HEK293 (cell line): ENCODE results near the gene ACADL.
A peak's percentile ranks its signal among the peaks of the same experiment; 100 is the strongest.
"Not testable (repeated sequence)": the region's sequence is repeated elsewhere in the genome, so short reads cannot be mapped to it uniquely, and the experiment has no call there.

Experiments
- CTCF ChIA-PET: fragments of 350-600 bp; formaldehyde crosslinking; extraction: SDS; loops from one replicate; lab custom pipeline; 2021; ENCODE audit warnings: antibody characterized with exemption; lab: Yijun Ruan, JAX
- POLR2A ChIA-PET: fragments of 300-600 bp; formaldehyde crosslinking; extraction: SDS; loops from one replicate; lab custom pipeline; 2020; ENCODE audit warnings: antibody characterized with exemption, inconsistent platforms; lab: Yijun Ruan, JAX
- H3K27ac ChIP-seq: fragments of 200-500 bp; sonication (Bioruptor generic); 2 replicates; pipeline ENCODE4 v1.5.1; 2014; ENCODE audit warnings: low read depth, low read length, control low read depth, inconsistent platforms; ENCODE audit errors: extremely low read depth
- H3K36me3 ChIP-seq, 2 experiments: fragments of 200-500 bp in 1 of 2; sonication (Bioruptor generic) in 1 of 2; 1 replicate in 1 of 2; 2 replicates in 1 of 2; pipeline ENCODE4 v1.5.1; 2014 to 2017; ENCODE audit warnings: inconsistent platforms in 2 of 2, low read length in 2 of 2; ENCODE audit not compliant: control insufficient read depth in 2 of 2, insufficient read depth in 1 of 2
- H3K4me1 ChIP-seq: fragments of 200-500 bp; sonication (Bioruptor generic); 2 replicates; pipeline ENCODE4 v1.5.1; 2014; ENCODE audit warnings: mild to moderate bottlenecking, low read length, inconsistent platforms; ENCODE audit not compliant: control insufficient read depth, insufficient read depth
- H3K4me3 ChIP-seq: 2 replicates; pipeline ENCODE4 v1.5.1; 2011; ENCODE audit warnings: low read depth, mild to moderate bottlenecking, control low read depth, low read length, moderate library complexity
- H3K9me3 ChIP-seq: fragments of 200-500 bp; sonication (Bioruptor generic); 2 replicates; pipeline ENCODE4 v1.5.1; 2014; ENCODE audit warnings: low read depth, low read length, inconsistent platforms; ENCODE audit not compliant: control insufficient read depth, insufficient read depth
- ELK4 ChIP-seq: IDR thresholded peaks from 2 replicates; pipeline ENCODE4 v1.6.1; 2011; ENCODE audit warnings: mild to moderate bottlenecking, low read depth, low read length, borderline replicate concordance
- GLIS1 ChIP-seq: fragments of 450-650 bp; formaldehyde crosslinking; IDR thresholded peaks from 2 replicates; pipeline ENCODE4 v1.5.1; 2016; ENCODE audit warnings: missing biosample characterization, missing genetic modification characterization
- KLF1 ChIP-seq: fragments of 450-650 bp; formaldehyde crosslinking; IDR thresholded peaks from 2 replicates; pipeline ENCODE4 v1.5.1; 2016; ENCODE audit warnings: missing biosample characterization, missing genetic modification characterization
- REST ChIP-seq: fragments of 450-650 bp; formaldehyde crosslinking; IDR thresholded peaks from 2 replicates; pipeline ENCODE4 v1.5.1; 2016; ENCODE audit warnings: missing biosample characterization, missing genetic modification characterization
- SP3 ChIP-seq: fragments of 450-650 bp; formaldehyde crosslinking; IDR thresholded peaks from 2 replicates; pipeline ENCODE4 v1.5.1; 2016; ENCODE audit warnings: missing biosample characterization, missing genetic modification characterization
- TRIM28 ChIP-seq: IDR thresholded peaks from 2 replicates; pipeline ENCODE4 v1.6.1; 2011; ENCODE audit warnings: low read length, control low read depth, borderline replicate concordance
- TSHZ1 ChIP-seq: fragments of 450-650 bp; formaldehyde crosslinking; IDR thresholded peaks from 2 replicates; pipeline ENCODE4 v1.5.1; 2016; ENCODE audit warnings: missing biosample characterization, missing genetic modification characterization, borderline replicate concordance
- YY2 ChIP-seq: fragments of 450-650 bp; formaldehyde crosslinking; IDR thresholded peaks from 2 replicates; pipeline ENCODE4 v1.5.1; 2016; ENCODE audit warnings: missing biosample characterization, missing genetic modification characterization
- ZNF146 ChIP-seq: fragments of 450-650 bp; formaldehyde crosslinking; IDR thresholded peaks from 2 replicates; pipeline ENCODE4 v1.5.1; 2016; ENCODE audit warnings: missing biosample characterization, missing genetic modification characterization
- ZNF148 ChIP-seq: fragments of 450-650 bp; formaldehyde crosslinking; IDR thresholded peaks from 2 replicates; pipeline ENCODE4 v1.5.0; 2017; ENCODE audit warnings: missing biosample characterization, missing genetic modification characterization, borderline replicate concordance
- ZNF2 ChIP-seq: fragments of 450-650 bp; formaldehyde crosslinking; IDR thresholded peaks from 2 replicates; pipeline ENCODE4 v1.5.1; 2016; ENCODE audit warnings: missing biosample characterization, missing genetic modification characterization
- ZNF335 ChIP-seq: fragments of 450-650 bp; formaldehyde crosslinking; conservative IDR thresholded peaks from 2 replicates; pipeline ENCODE4 v1.5.1; 2016; ENCODE audit warnings: missing biosample characterization, missing genetic modification characterization
- ZNF354C ChIP-seq: fragments of 450-650 bp; formaldehyde crosslinking; IDR thresholded peaks from 2 replicates; pipeline ENCODE4 v1.5.1; 2016; ENCODE audit warnings: missing biosample characterization, missing genetic modification characterization, low read depth, borderline replicate concordance
- ZNF366 ChIP-seq: fragments of 450-650 bp; formaldehyde crosslinking; conservative IDR thresholded peaks from 2 replicates; pipeline ENCODE4 v1.5.1; 2016; ENCODE audit warnings: missing biosample characterization, missing genetic modification characterization
- ZNF394 ChIP-seq: fragments of 450-650 bp; formaldehyde crosslinking; IDR thresholded peaks from 2 replicates; pipeline ENCODE4 v1.5.1; 2016; ENCODE audit warnings: missing biosample characterization, missing genetic modification characterization, mild to moderate bottlenecking, moderate library complexity, borderline replicate concordance
- ZNF585B ChIP-seq: fragments of 450-650 bp; formaldehyde crosslinking; IDR thresholded peaks from 2 replicates; pipeline ENCODE4 v1.5.1; 2016; ENCODE audit warnings: missing biosample characterization, missing genetic modification characterization
- ZNF623 ChIP-seq: fragments of 450-650 bp; formaldehyde crosslinking; IDR thresholded peaks from 2 replicates; pipeline ENCODE4 v1.5.1; 2016; ENCODE audit warnings: missing biosample characterization, missing genetic modification characterization
- ZNF645 ChIP-seq: fragments of 450-650 bp; formaldehyde crosslinking; IDR thresholded peaks from 2 replicates; pipeline ENCODE4; 2016; ENCODE audit warnings: missing biosample characterization, missing genetic modification characterization
- ZNF654 ChIP-seq: fragments of 450-650 bp; formaldehyde crosslinking; IDR thresholded peaks from 2 replicates; pipeline ENCODE4 v1.5.1; 2016; ENCODE audit warnings: low read depth, missing biosample characterization, missing genetic modification characterization
- ZNF658 ChIP-seq: fragments of 450-650 bp; formaldehyde crosslinking; IDR thresholded peaks from 2 replicates; pipeline ENCODE4; 2016; ENCODE audit warnings: missing biosample characterization, missing genetic modification characterization

Gene ACADL

GRCh38 chr2:210177115-210177514 is 48.1 kb downstream of the ACADL start:
- not testable (repeated sequence) for H3K27ac ChIP-seq, H3K4me3 ChIP-seq
- CTCF ChIA-PET, result interaction anchor here (0.7 to 1.1 kb wide), 2 partner anchors 18 to 104 kb away, joined by 3 to 4 read pairs; no protein-coding TSS in a partner anchor
- peak; percentile 36; the same call in 1 of the 2 replicates for TF ChIP-seq ZNF146 (tag by site-specific recombination)
- TF ChIP-seq, all 188 proteins: peak for 1; not testable (repeated sequence) for 187
- H3K36me3 ChIP-seq, POLR2A ChIA-PET, H3K9me3 ChIP-seq: not testable (repeated sequence)
- H3K4me1 ChIP-seq, result peaks cover 12% of the 10 kb centered on the region; the same call in 1 of the 2 replicates

- POLR2A ChIA-PET, result no interaction called here
- CTCF ChIA-PET, result interaction anchor here (0.6 to 0.8 kb wide), 2 partner anchors 21 to 197 kb away, joined by 3 read pairs; no protein-coding TSS in a partner anchor
Observed at GRCh38 chr2:210174086-210174485, 51.2 kb downstream of the ACADL start.

More at GRCh38 chr2:210174086-210174485, 51.2 kb downstream of the ACADL start:
- Histone ChIP-seq H3K27ac (no peak overlapping the region), H3K4me3 (no peak overlapping the region), H3K9me3 (no peaks in the 10 kb centered on the region), H3K4me1 (0 out of 2 replicates have a peak, but pooled peaks cover 3% of the 10 kb centered on the region), H3K36me3 (no peaks in the 10 kb centered on the region)
- TF ChIP-seq ZNF335 (tag by site-specific recombination) (no peak), REST (no peak), TRIM28 (no peak), ELK4 (no peak), ZNF585B (tag by site-specific recombination) (no peak), ZNF366 (tag by site-specific recombination) (no peak), ZNF654 (tag by site-specific recombination) (no peak), KLF1 (tag by site-specific recombination) (no peak), ZNF623 (tag by site-specific recombination) (no peak), ZNF394 (tag by site-specific recombination) (no peak), GLIS1 (tag by site-specific recombination) (no peak), ZNF658 (no peak), YY2 (no peak), ZNF2 (tag by site-specific recombination) (no peak), TSHZ1 (tag by site-specific recombination) (no peak), ZNF148 (no peak), ZNF645 (no peak), ZNF354C (no peak), SP3 (tag by site-specific recombination) (no peak)
